Central memory CD8-positive, alpha-beta T cell (primary cell): ENCODE results near the gene MAP4K3.
A peak's percentile ranks its signal among the peaks of the same experiment; 100 is the strongest.

ENCODE experiments used
- ATAC-seq: fragments of 150-1000 bp; cut with Tn5 transposase; replicated peaks from 2 replicates; pipeline ENCODE4 v1.10.0; 2022; ENCODE audit warnings: mild to moderate bottlenecking, moderate FRiP score, moderate number of reproducible peaks; ENCODE audit not compliant: poor library complexity, severe bottlenecking; ENCODE audit errors: extremely low read depth
- DNase-seq, 2 donors: peaks; one replicate each; pipeline ENCODE4 v3.0.0; 2021; ENCODE audit warnings: low spot score in 2 of 2
- H3K27ac Mint-ChIP-seq: one replicate; pipeline ENCODE4 v1.8.0; 2022; ENCODE audit warnings: low read depth, mild to moderate bottlenecking, moderate library complexity, mixed read lengths
- H3K27me3 Mint-ChIP-seq: one replicate; pipeline ENCODE4 v1.8.0; 2022; ENCODE audit warnings: mixed read lengths
- H3K36me3 Mint-ChIP-seq: one replicate; pipeline ENCODE4 v1.8.0; 2022; ENCODE audit warnings: mild to moderate bottlenecking, moderate library complexity, mixed read lengths; ENCODE audit not compliant: insufficient read depth
- H3K4me1 Mint-ChIP-seq: one replicate; pipeline ENCODE4 v1.8.0; 2022; ENCODE audit warnings: mixed read lengths
- H3K4me3 Mint-ChIP-seq: one replicate; pipeline ENCODE4 v1.8.0; 2022; ENCODE audit warnings: mild to moderate bottlenecking, moderate library complexity, mixed read lengths
- H3K9me3 Mint-ChIP-seq: one replicate; pipeline ENCODE4 v1.8.0; 2022; ENCODE audit warnings: mixed read lengths

Gene MAP4K3

GRCh38 chr2:39436592-39437521 lies at the start of gene MAP4K3:
Gene MAP4K3, minus strand, starts transcription at chr2:39437285. Its CDS starts 298 bp downstream, at chr2:39436987.
- Mint-ChIP-seq H3K27me3 (no peaks in the 10 kb centered on the region), H3K9me3 (no peaks in the 10 kb centered on the region), H3K27ac (peak within 1 kb of the TSS; percentile 84), H3K4me1 (peaks cover 39% of the 10 kb centered on the region), H3K4me3 (peak within 1 kb of the TSS; percentile 87), H3K36me3 (peaks cover 9% of the 10 kb centered on the region)
- DNase-seq (peak; percentile 29 to 43), ATAC-seq (peak; percentile 47)

- Mint-ChIP-seq H3K27ac (no peak overlapping the region), H3K27me3 (peaks cover 15% of the 10 kb centered on the region), H3K4me1 (no peaks in the 10 kb centered on the region), H3K36me3 (no peaks in the 10 kb centered on the region), H3K4me3 (no peak overlapping the region), H3K9me3 (no peaks in the 10 kb centered on the region)
- ATAC-seq: no peak
- no peak for DNase-seq
Observed at GRCh38 chr2:39486071-39486470, 49.0 kb upstream of the MAP4K3 start.

GRCh38 chr2:39484620-39485495 lies 47.8 kb upstream of the MAP4K3 start:
- Mint-ChIP-seq H3K4me1 (no peaks in the 10 kb centered on the region), H3K36me3 (no peaks in the 10 kb centered on the region), H3K9me3 (no peaks in the 10 kb centered on the region), H3K27ac (no peak overlapping the region), H3K27me3 (peaks cover 15% of the 10 kb centered on the region), H3K4me3 (no peak overlapping the region)
- ATAC-seq (no peak), DNase-seq (no peak)

- Mint-ChIP-seq H3K36me3 (no peaks in the 10 kb centered on the region), H3K27me3 (peaks cover 15% of the 10 kb centered on the region), H3K9me3 (no peaks in the 10 kb centered on the region), H3K4me1 (no peaks in the 10 kb centered on the region), H3K27ac (no peak overlapping the region), H3K4me3 (no peak overlapping the region)
- ATAC-seq (no peak), DNase-seq (no peak)
Observed at GRCh38 chr2:39484206-39484605, 47.1 kb upstream of the MAP4K3 start.

GRCh38 chr2:39483534-39483933 lies 46.4 kb upstream of the MAP4K3 start:
- no peak overlapping the region for H3K27ac Mint-ChIP-seq
- no peaks in the 10 kb centered on the region for H3K36me3 Mint-ChIP-seq
- no peak for ATAC-seq

GRCh38 chr2:39481611-39482010 lies 44.5 kb upstream of the MAP4K3 start:
- ATAC-seq: no peak
- H3K27ac Mint-ChIP-seq: no peak overlapping the region
- H3K27me3 Mint-ChIP-seq: peaks cover 9% of the 10 kb centered on the region
- H3K36me3 Mint-ChIP-seq: no peaks in the 10 kb centered on the region
- no peak overlapping the region for H3K4me3 Mint-ChIP-seq
- H3K9me3 Mint-ChIP-seq: no peaks in the 10 kb centered on the region
- H3K4me1 Mint-ChIP-seq: no peaks in the 10 kb centered on the region
- no peak for DNase-seq

More at GRCh38 chr2:39483534-39483933, 46.4 kb upstream of the MAP4K3 start:
- Mint-ChIP-seq H3K4me1 (no peaks in the 10 kb centered on the region), H3K9me3 (no peaks in the 10 kb centered on the region), H3K4me3 (no peak overlapping the region), H3K27me3 (peaks cover 15% of the 10 kb centered on the region)
- DNase-seq: no peak

- Mint-ChIP-seq H3K27me3 (no peaks in the 10 kb centered on the region), H3K36me3 (no peaks in the 10 kb centered on the region), H3K4me3 (no peak overlapping the region), H3K27ac (no peak overlapping the region), H3K9me3 (no peaks in the 10 kb centered on the region), H3K4me1 (no peaks in the 10 kb centered on the region)
- ATAC-seq (no peak), DNase-seq (no peak)
Observed at GRCh38 chr2:39479696-39480095, 42.6 kb upstream of the MAP4K3 start.

GRCh38 chr2:39479053-39479670 lies 42.1 kb upstream of the MAP4K3 start:
- Mint-ChIP-seq H3K27me3 (no peaks in the 10 kb centered on the region), H3K36me3 (no peaks in the 10 kb centered on the region), H3K4me3 (no peak overlapping the region), H3K27ac (no peak overlapping the region), H3K9me3 (no peaks in the 10 kb centered on the region), H3K4me1 (no peaks in the 10 kb centered on the region)
- no peak for DNase-seq
- no peak for ATAC-seq

- Mint-ChIP-seq H3K4me3 (no peak overlapping the region), H3K27ac (no peak overlapping the region), H3K4me1 (no peaks in the 10 kb centered on the region), H3K36me3 (no peaks in the 10 kb centered on the region), H3K27me3 (no peaks in the 10 kb centered on the region), H3K9me3 (no peaks in the 10 kb centered on the region)
- DNase-seq (no peak), ATAC-seq (no peak)
Observed at GRCh38 chr2:39476524-39476923, 39.4 kb upstream of the MAP4K3 start.

- no peaks in the 10 kb centered on the region for H3K36me3 Mint-ChIP-seq
- no peaks in the 10 kb centered on the region for H3K9me3 Mint-ChIP-seq
- no peak overlapping the region for H3K4me3 Mint-ChIP-seq
- no peak overlapping the region for H3K27ac Mint-ChIP-seq
- no peaks in the 10 kb centered on the region for H3K27me3 Mint-ChIP-seq
- DNase-seq (no peak), ATAC-seq (no peak)
- H3K4me1 Mint-ChIP-seq: no peaks in the 10 kb centered on the region
Observed at GRCh38 chr2:39475006-39475405, 37.9 kb upstream of the MAP4K3 start.

GRCh38 chr2:39470580-39470979 lies 33.5 kb upstream of the MAP4K3 start:
- Mint-ChIP-seq H3K4me3 (no peak overlapping the region), H3K9me3 (no peaks in the 10 kb centered on the region), H3K27me3 (no peaks in the 10 kb centered on the region), H3K27ac (no peak overlapping the region), H3K36me3 (peaks cover 2% of the 10 kb centered on the region), H3K4me1 (no peaks in the 10 kb centered on the region)
- no peak for DNase-seq
- no peak for ATAC-seq

GRCh38 chr2:39469807-39470206 lies 32.7 kb upstream of the MAP4K3 start:
- DNase-seq (no peak), ATAC-seq (no peak)
- H3K4me3 Mint-ChIP-seq: no peak overlapping the region
- no peak overlapping the region for H3K27ac Mint-ChIP-seq
- H3K36me3 Mint-ChIP-seq: peaks cover 2% of the 10 kb centered on the region
- H3K9me3 Mint-ChIP-seq: no peaks in the 10 kb centered on the region
- no peaks in the 10 kb centered on the region for H3K4me1 Mint-ChIP-seq
- H3K27me3 Mint-ChIP-seq: no peaks in the 10 kb centered on the region
